ENCODE results near the gene MTG2. TPM values are rescaled to one million over a fixed set of nuclear protein-coding genes. Genes with fewer than 3 reads are reported as not detected.

The MTG2 gene
- polyA plus RNA-seq, 1 of the 3 experiments (the other 2 are of a cell fraction): 42.9 TPM

DNA sequence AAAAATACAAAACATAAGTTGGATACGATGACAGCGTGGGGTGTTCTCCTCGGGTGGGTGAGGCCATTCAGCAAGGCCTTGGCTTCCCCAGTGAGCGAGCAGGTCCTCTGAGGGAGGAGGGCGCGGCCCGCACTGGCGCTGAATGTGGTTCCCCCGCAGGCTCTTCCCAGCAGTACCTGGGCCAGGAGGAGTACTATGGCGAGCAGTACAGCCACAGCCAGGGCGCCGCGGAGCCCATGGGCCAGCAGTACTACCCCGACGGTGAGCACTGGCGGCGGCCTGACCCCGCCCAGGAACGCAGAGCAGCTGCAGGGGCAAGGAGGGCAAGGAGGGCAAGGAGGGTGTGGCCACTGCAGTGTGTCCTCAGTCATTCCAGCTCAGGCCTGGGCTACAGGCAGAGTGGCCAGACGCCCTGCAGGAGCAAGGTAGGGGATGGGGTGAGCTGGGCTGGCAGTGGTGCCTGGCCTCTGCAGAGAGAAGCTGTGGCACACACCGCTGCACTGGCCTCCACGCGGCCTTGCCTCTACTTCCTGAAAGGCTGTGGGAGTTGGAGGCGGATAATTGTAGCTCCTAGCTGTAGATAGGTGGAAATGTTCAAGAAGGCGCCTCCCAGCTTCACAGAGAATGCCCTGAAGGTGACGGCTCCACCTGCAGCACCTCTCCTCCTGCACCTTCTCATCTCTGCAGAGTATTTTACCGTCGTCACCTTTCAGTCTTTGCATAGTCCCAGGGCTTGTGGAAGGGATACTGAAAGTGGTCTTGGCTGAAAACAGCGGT is 18.7 kb upstream of the MTG2 start:
- Histone ChIP-seq H4K20me1 (ENCODE audit: insufficient read depth) (peaks cover 6% of the 10 kb centered on the region; the same call in 1 of the 2 replicates), H3K27ac (ENCODE audit: low read depth in 2 of 2, low read length in 1 of 2) (no peak overlapping the region), H3K9ac (no peak overlapping the region), H3F3A (replicated peaks; ENCODE audit: insufficient read depth) (no peaks in the 10 kb centered on the region), H3K4me1 (ENCODE audit: control insufficient read depth in 1 of 2, insufficient read depth in 2 of 2, low read depth in 1 of 2, low read length in 1 of 2) (no peaks in the 10 kb centered on the region), H3K79me2 (ENCODE audit: insufficient read depth) (peaks cover 6% of the 10 kb centered on the region; the same call in 1 of the 2 replicates), H3K4me3 (ENCODE audit: low read depth in 2 of 2, low read length in 1 of 2) (no peak overlapping the region), H3K9me3 (no peaks in the 10 kb centered on the region), H2AFZ (ENCODE audit: low read depth) (no peak overlapping the region), H3K36me3 (replicated peaks in 1 of 2; ENCODE audit: control insufficient read depth in 1 of 2, insufficient read depth in 2 of 2, low read length in 1 of 2) (peaks cover 0 to 44% of the 10 kb centered on the region in 2 experiments), H3K4me2 (no peak overlapping the region), H3K27me3 (ENCODE audit: insufficient read depth) (no peaks in the 10 kb centered on the region), H3K9me2 (no peaks in the 10 kb centered on the region)
- no peak for DNase-seq
- WGBS (ENCODE audit: low lambda C conversion rate): 97% methylated on average over 27 of the region's 29 CpGs
- CTCF ChIA-PET: interaction anchor here (1.0 kb wide), 1 partner anchor 9 kb away, joined by 3 read pairs; no protein-coding TSS in a partner anchor
- POLR2A ChIA-PET: interaction anchor here (0.6 kb wide), 1 partner anchor 277 kb away, joined by 3 read pairs; no protein-coding TSS in a partner anchor
- TF ChIP-seq RXRA (IDR thresholded peaks at IDR 0.05; ENCODE audit: borderline replicate concordance, low read depth): no peak
- TF ChIP-seq, protein P1, sequence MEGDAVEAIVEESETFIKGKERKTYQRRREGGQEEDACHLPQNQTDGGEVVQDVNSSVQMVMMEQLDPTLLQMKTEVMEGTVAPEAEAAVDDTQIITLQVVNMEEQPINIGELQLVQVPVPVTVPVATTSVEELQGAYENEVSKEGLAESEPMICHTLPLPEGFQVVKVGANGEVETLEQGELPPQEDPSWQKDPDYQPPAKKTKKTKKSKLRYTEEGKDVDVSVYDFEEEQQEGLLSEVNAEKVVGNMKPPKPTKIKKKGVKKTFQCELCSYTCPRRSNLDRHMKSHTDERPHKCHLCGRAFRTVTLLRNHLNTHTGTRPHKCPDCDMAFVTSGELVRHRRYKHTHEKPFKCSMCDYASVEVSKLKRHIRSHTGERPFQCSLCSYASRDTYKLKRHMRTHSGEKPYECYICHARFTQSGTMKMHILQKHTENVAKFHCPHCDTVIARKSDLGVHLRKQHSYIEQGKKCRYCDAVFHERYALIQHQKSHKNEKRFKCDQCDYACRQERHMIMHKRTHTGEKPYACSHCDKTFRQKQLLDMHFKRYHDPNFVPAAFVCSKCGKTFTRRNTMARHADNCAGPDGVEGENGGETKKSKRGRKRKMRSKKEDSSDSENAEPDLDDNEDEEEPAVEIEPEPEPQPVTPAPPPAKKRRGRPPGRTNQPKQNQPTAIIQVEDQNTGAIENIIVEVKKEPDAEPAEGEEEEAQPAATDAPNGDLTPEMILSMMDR (IDR thresholded peaks at IDR 0.05): no peak
- TF ChIP-seq GATA2 (CRISPR knock-in tag; IDR thresholded peaks at IDR 0.05): no peak
- TF ChIP-seq MEF2A (IDR thresholded peaks at IDR 0.05; ENCODE audit: borderline replicate concordance, low read depth): no peak

DNA sequence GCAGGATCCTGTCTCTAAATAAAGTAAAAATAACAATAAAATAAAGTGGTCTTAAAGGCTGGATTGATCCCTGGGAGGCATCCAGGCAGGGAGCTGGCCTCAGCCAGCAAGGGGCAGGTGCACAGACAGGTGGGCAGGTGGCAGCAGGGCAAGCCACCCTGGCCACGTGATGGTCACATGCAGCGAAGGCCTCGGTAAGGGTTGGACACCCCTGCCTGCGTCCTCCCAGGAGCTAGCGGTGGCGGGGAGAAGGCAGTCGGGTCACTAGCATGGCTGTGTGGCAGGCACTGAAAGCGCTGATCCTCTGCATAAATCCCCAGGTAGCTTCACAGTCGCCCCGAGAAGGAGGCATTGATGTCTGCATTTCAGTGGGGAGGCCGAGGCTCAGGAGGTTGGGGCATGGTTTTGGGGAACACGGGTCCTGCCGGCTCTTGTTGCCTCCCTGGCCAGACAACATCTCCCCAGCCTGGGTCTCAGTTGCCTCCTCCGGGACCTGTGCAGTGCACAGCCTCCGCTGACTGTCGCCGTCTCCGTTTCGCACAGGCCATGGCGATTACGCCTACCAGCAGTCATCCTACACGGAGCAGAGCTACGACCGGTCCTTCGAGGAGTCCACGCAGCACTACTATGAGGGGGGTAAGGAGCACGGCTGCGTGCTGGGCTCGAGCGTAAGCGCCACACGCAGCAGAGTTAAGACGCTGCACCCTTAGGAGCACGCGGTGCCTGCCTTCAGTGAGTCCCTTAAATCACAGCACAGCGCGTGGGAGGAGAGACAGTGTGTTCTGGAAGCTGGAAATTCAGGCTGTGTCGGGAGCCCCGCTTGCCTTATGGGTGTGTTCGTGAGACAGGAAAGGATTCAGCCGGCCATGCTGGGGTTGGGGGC is 17.7 kb upstream of the MTG2 start:
- H3K4me3 ChIP-seq (ENCODE audit: low read depth in 2 of 2, low read length in 1 of 2): no peak overlapping the region
- H3K79me2 ChIP-seq (ENCODE audit: insufficient read depth): no peaks in the 10 kb centered on the region
- DNase-seq: no peak
- H2AFZ ChIP-seq (ENCODE audit: low read depth): no peak overlapping the region
- H3K36me3 ChIP-seq (replicated peaks in 1 of 2; ENCODE audit: control insufficient read depth in 1 of 2, insufficient read depth in 2 of 2, low read length in 1 of 2): peaks cover 0 to 44% of the 10 kb centered on the region in 2 experiments
- H3K9ac ChIP-seq: no peak overlapping the region
- no peaks in the 10 kb centered on the region for H3F3A ChIP-seq (replicated peaks; ENCODE audit: insufficient read depth)
- no peak overlapping the region for H3K4me2 ChIP-seq
- H4K20me1 ChIP-seq (ENCODE audit: insufficient read depth): no peaks in the 10 kb centered on the region
- no peak for TF ChIP-seq POLR2AphosphoS5 (IDR thresholded peaks at IDR 0.05; ENCODE audit: low read depth, low read length)
- no peak for TF ChIP-seq SIN3A (IDR thresholded peaks at IDR 0.05; ENCODE audit: borderline replicate concordance, low read depth, low read length)
- no peak for TF ChIP-seq TCF12 (IDR thresholded peaks at IDR 0.05)
- no peak for TF ChIP-seq RCOR1 (IDR thresholded peaks at IDR 0.05; ENCODE audit: low read length)
- no peak for TF ChIP-seq ELF1 (IDR thresholded peaks at IDR 0.05)
- no peak for TF ChIP-seq TEAD4 (IDR thresholded peaks at IDR 0.05; ENCODE audit: borderline replicate concordance, insufficient read depth)
- TF ChIP-seq MXI1 (IDR thresholded peaks at IDR 0.05; ENCODE audit: low read depth, low read length): no peak
- no peak for TF ChIP-seq RAD21 (IDR thresholded peaks at IDR 0.05; ENCODE audit: low read length)
- no peak for TF ChIP-seq NFIC (IDR thresholded peaks at IDR 0.05; ENCODE audit: borderline replicate concordance)
- no peak for TF ChIP-seq MEF2A (IDR thresholded peaks at IDR 0.05; ENCODE audit: borderline replicate concordance, low read depth)
- TF ChIP-seq, protein P2, sequence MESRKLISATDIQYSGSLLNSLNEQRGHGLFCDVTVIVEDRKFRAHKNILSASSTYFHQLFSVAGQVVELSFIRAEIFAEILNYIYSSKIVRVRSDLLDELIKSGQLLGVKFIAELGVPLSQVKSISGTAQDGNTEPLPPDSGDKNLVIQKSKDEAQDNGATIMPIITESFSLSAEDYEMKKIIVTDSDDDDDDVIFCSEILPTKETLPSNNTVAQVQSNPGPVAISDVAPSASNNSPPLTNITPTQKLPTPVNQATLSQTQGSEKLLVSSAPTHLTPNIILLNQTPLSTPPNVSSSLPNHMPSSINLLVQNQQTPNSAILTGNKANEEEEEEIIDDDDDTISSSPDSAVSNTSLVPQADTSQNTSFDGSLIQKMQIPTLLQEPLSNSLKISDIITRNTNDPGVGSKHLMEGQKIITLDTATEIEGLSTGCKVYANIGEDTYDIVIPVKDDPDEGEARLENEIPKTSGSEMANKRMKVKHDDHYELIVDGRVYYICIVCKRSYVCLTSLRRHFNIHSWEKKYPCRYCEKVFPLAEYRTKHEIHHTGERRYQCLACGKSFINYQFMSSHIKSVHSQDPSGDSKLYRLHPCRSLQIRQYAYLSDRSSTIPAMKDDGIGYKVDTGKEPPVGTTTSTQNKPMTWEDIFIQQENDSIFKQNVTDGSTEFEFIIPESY (IDR thresholded peaks at IDR 0.05; ENCODE audit: borderline replicate concordance, low read depth): no peak
- ChIA-PET POLR2A (no interaction called here), CTCF (interaction anchor here (0.8 to 1.0 kb wide), 2 partner anchors 8 to 9 kb away, joined by 3 read pairs; no protein-coding TSS in a partner anchor)
- H3K27ac ChIP-seq (ENCODE audit: low read depth in 2 of 2, low read length in 1 of 2): no peak overlapping the region
- H3K4me1 ChIP-seq (ENCODE audit: control insufficient read depth in 1 of 2, insufficient read depth in 2 of 2, low read depth in 1 of 2, low read length in 1 of 2): no peaks in the 10 kb centered on the region
- no peaks in the 10 kb centered on the region for H3K27me3 ChIP-seq (ENCODE audit: insufficient read depth)
- no peaks in the 10 kb centered on the region for H3K9me3 ChIP-seq
- H3K9me2 ChIP-seq: no peaks in the 10 kb centered on the region
- WGBS (ENCODE audit: low lambda C conversion rate): 97% methylated on average over 36 of the region's 41 CpGs
